ENCODE data around the gene TAOK1.

Gene TAOK1

GRCh38 chr17:29595943-29596774 is 206.0 kb downstream of the TAOK1 start:
- no peak for TF ChIP-seq REST (IDR thresholded peaks at IDR 0.05; ENCODE audit: low read depth)
- TF ChIP-seq CEBPB (IDR thresholded peaks at IDR 0.05) = no peak
- no peak for TF ChIP-seq EGR1 (IDR thresholded peaks at IDR 0.05)
- TF ChIP-seq USF1 (IDR thresholded peaks at IDR 0.05) = no peak
- TF ChIP-seq YY1 (IDR thresholded peaks at IDR 0.05; ENCODE audit: low read depth) = no peak
- no peak for TF ChIP-seq CREB1 (IDR thresholded peaks at IDR 0.05; ENCODE audit: low read depth)
- TF ChIP-seq FOXM1 (IDR thresholded peaks at IDR 0.05; ENCODE audit: borderline replicate concordance, low read depth) = no peak
- TF ChIP-seq RAD21 (IDR thresholded peaks at IDR 0.05; ENCODE audit: low read depth) = no peak
- TF ChIP-seq TEAD4 (IDR thresholded peaks at IDR 0.05) = no peak
- TF ChIP-seq MAX (IDR thresholded peaks at IDR 0.05) = no peak

GRCh38 chr17:29596811-29597210 is 206.6 kb downstream of the TAOK1 start:
- no peak for TF ChIP-seq EGR1 (IDR thresholded peaks at IDR 0.05)

GRCh38 chr17:29597361-29598172 is 207.4 kb downstream of the TAOK1 start:
- TF ChIP-seq TAF1 (IDR thresholded peaks at IDR 0.05; ENCODE audit: low read depth) (no peak), CEBPB (IDR thresholded peaks at IDR 0.05) (no peak), ZBTB7A (IDR thresholded peaks at IDR 0.05; ENCODE audit: low read depth) (no peak), RAD21 (IDR thresholded peaks at IDR 0.05; ENCODE audit: low read depth) (no peak), CREB1 (IDR thresholded peaks at IDR 0.05; ENCODE audit: low read depth) (no peak), FOXM1 (IDR thresholded peaks at IDR 0.05; ENCODE audit: borderline replicate concordance, low read depth) (no peak), NFIC (IDR thresholded peaks at IDR 0.05) (peak; percentile 46; the same call in 1 of the 2 replicates), TEAD4 (IDR thresholded peaks at IDR 0.05) (0 out of 2 replicates have a peak, but pooled peaks have one; percentile 23)
